GM23338 (cell line): ENCODE data around the gene MAGI1.

ENCODE experiments used
- CREB1 ChIP-seq: fragments of 250-450 bp; sonication (Bioruptor Pico); IDR thresholded peaks from 2 replicates; pipeline ENCODE4 v1.5.0; 2020; ENCODE audit warnings: low read depth, mild to moderate bottlenecking, moderate library complexity
- EZH2 ChIP-seq: fragments of 200-600 bp; sonication (generic); IDR thresholded peaks from one replicate; pipeline ENCODE4 v1.8.0; 2017; ENCODE audit warnings: antibody characterized with exemption, mild to moderate bottlenecking, low read depth; ENCODE audit not compliant: unreplicated experiment
- EZH2phosphoT487 ChIP-seq: fragments of 200-600 bp; sonication (generic); IDR thresholded peaks from one replicate; pipeline ENCODE4 v1.8.1; 2018; ENCODE audit warnings: antibody characterized with exemption; ENCODE audit not compliant: unreplicated experiment
- JUNB ChIP-seq: IDR thresholded peaks from one replicate; pipeline ENCODE4 v1.6.1; 2016; ENCODE audit warnings: antibody characterized with exemption; ENCODE audit not compliant: unreplicated experiment
- NANOG ChIP-seq: IDR thresholded peaks from 2 replicates; pipeline ENCODE4 v1.6.1; 2016; ENCODE audit warnings: antibody characterized with exemption, borderline replicate concordance
- POLR2AphosphoS5 ChIP-seq: IDR thresholded peaks from 2 replicates; pipeline ENCODE4 v1.6.1; 2016; ENCODE audit warnings: antibody characterized with exemption, low read depth
- ZNF114 ChIP-seq: fragments of 250-450 bp; sonication (Bioruptor Pico); IDR thresholded peaks from 2 replicates; pipeline ENCODE4 v1.5.0; 2020; ENCODE audit warnings: mild to moderate bottlenecking, moderate library complexity
- ZNF331 ChIP-seq: fragments of 250-450 bp; sonication (Bioruptor Pico); IDR thresholded peaks from 2 replicates; pipeline ENCODE4 v1.5.0; 2020; ENCODE audit warnings: low read depth, mild to moderate bottlenecking, moderate library complexity
- ZNF462 ChIP-seq: fragments of 250-450 bp; sonication (Bioruptor Pico); IDR thresholded peaks from 2 replicates; pipeline ENCODE4 v1.5.0; 2020; ENCODE audit warnings: mild to moderate bottlenecking, moderate library complexity
- TF ChIP-seq, protein P1 (sequence below), 2 experiments: fragments of 200-600 bp in 1 of 2; sonication (generic) in 1 of 2; conservative IDR thresholded peaks; 2 replicates each; pipeline versions ENCODE4 v1.5.1 to v1.6.1; 2016 to 2017; ENCODE audit warnings: antibody characterized with exemption in 2 of 2, low read depth in 2 of 2, mild to moderate bottlenecking in 2 of 2, moderate library complexity in 1 of 2
- TF ChIP-seq, protein P2 (sequence below): IDR thresholded peaks from one replicate; pipeline ENCODE4 v1.6.1; 2018; ENCODE audit warnings: antibody characterized with exemption; ENCODE audit not compliant: unreplicated experiment
- TF ChIP-seq, protein P3 (sequence below): IDR thresholded peaks from 2 replicates; pipeline ENCODE4 v1.6.1; 2016; ENCODE audit warnings: antibody characterized with exemption

GRCh38 chr3:65728138-65728537 is 310.6 kb downstream of the MAGI1 start:
- TF ChIP-seq CREB1 (CRISPR knock-in tag) (no peak), POLR2AphosphoS5 (no peak), EZH2phosphoT487 (no peak), EZH2 (no peak), JUNB (no peak), ZNF114 (CRISPR knock-in tag) (no peak), ZNF462 (CRISPR knock-in tag) (peak; percentile 79; the same call in 1 of the 2 replicates), ZNF331 (CRISPR knock-in tag) (no peak), NANOG (no peak)
- TF ChIP-seq, protein P1, sequence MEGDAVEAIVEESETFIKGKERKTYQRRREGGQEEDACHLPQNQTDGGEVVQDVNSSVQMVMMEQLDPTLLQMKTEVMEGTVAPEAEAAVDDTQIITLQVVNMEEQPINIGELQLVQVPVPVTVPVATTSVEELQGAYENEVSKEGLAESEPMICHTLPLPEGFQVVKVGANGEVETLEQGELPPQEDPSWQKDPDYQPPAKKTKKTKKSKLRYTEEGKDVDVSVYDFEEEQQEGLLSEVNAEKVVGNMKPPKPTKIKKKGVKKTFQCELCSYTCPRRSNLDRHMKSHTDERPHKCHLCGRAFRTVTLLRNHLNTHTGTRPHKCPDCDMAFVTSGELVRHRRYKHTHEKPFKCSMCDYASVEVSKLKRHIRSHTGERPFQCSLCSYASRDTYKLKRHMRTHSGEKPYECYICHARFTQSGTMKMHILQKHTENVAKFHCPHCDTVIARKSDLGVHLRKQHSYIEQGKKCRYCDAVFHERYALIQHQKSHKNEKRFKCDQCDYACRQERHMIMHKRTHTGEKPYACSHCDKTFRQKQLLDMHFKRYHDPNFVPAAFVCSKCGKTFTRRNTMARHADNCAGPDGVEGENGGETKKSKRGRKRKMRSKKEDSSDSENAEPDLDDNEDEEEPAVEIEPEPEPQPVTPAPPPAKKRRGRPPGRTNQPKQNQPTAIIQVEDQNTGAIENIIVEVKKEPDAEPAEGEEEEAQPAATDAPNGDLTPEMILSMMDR (conservative IDR thresholded peaks at IDR 0.05; ENCODE audit: low read depth in 2 of 2), result no peak
- TF ChIP-seq, protein P2, sequence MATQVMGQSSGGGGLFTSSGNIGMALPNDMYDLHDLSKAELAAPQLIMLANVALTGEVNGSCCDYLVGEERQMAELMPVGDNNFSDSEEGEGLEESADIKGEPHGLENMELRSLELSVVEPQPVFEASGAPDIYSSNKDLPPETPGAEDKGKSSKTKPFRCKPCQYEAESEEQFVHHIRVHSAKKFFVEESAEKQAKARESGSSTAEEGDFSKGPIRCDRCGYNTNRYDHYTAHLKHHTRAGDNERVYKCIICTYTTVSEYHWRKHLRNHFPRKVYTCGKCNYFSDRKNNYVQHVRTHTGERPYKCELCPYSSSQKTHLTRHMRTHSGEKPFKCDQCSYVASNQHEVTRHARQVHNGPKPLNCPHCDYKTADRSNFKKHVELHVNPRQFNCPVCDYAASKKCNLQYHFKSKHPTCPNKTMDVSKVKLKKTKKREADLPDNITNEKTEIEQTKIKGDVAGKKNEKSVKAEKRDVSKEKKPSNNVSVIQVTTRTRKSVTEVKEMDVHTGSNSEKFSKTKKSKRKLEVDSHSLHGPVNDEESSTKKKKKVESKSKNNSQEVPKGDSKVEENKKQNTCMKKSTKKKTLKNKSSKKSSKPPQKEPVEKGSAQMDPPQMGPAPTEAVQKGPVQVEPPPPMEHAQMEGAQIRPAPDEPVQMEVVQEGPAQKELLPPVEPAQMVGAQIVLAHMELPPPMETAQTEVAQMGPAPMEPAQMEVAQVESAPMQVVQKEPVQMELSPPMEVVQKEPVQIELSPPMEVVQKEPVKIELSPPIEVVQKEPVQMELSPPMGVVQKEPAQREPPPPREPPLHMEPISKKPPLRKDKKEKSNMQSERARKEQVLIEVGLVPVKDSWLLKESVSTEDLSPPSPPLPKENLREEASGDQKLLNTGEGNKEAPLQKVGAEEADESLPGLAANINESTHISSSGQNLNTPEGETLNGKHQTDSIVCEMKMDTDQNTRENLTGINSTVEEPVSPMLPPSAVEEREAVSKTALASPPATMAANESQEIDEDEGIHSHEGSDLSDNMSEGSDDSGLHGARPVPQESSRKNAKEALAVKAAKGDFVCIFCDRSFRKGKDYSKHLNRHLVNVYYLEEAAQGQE, result no peak
- TF ChIP-seq, protein P3, sequence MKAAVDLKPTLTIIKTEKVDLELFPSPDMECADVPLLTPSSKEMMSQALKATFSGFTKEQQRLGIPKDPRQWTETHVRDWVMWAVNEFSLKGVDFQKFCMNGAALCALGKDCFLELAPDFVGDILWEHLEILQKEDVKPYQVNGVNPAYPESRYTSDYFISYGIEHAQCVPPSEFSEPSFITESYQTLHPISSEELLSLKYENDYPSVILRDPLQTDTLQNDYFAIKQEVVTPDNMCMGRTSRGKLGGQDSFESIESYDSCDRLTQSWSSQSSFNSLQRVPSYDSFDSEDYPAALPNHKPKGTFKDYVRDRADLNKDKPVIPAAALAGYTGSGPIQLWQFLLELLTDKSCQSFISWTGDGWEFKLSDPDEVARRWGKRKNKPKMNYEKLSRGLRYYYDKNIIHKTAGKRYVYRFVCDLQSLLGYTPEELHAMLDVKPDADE, result no peak
